ENCODE data around the gene USP13. TPM values are rescaled to one million over a fixed set of nuclear protein-coding genes. Genes with fewer than 3 reads are reported as not detected.
A peak's percentile ranks its signal among the peaks of the same experiment; 100 is the strongest.
"Not testable (repeated sequence)": the region's sequence is repeated elsewhere in the genome, so short reads cannot be mapped to it uniquely, and the experiment has no call there.

Gene USP13
- total RNA-seq, 2 donors from 2014 or later, result 75.9 to 89.7 TPM

GRCh38 chr3:179681492-179682263 is 28.8 kb downstream of the USP13 start:
- Histone ChIP-seq H3K4me1 (peaks cover 0 to 37% of the 10 kb centered on the region in 2 donors), H3K27ac (peak overlapping the region; percentile 58 to 68), H3K36me3 (no peaks in the 10 kb centered on the region), H3K27me3 (no peaks in the 10 kb centered on the region), H3K4me3 (peak overlapping the region in 1 of 2 donors; percentile 35), H3K9me3 (no peaks in the 10 kb centered on the region)
- no peak for DNase-seq (ENCODE audit: low spot score)
- no peak for TF ChIP-seq CTCF (IDR thresholded peaks at IDR 0.05)

GRCh38 chr3:179682426-179683080 is 29.7 kb downstream of the USP13 start:
- Histone ChIP-seq H3K27ac (peak overlapping the region in 1 of 2 donors; percentile 66), H3K4me1 (peaks cover 0 to 37% of the 10 kb centered on the region in 2 donors), H3K9me3 (no peaks in the 10 kb centered on the region), H3K27me3 (no peaks in the 10 kb centered on the region), H3K36me3 (no peaks in the 10 kb centered on the region), H3K4me3 (peak overlapping the region in 1 of 2 donors; percentile 35)
- TF ChIP-seq CTCF (IDR thresholded peaks at IDR 0.05), result no peak
- DNase-seq (ENCODE audit: low spot score), result no peak

GRCh38 chr3:179683286-179683685 is 30.4 kb downstream of the USP13 start:
- not testable (repeated sequence) for H3K4me3 ChIP-seq; H3K36me3 ChIP-seq; DNase-seq (ENCODE audit: low spot score); H3K9me3 ChIP-seq; H3K27me3 ChIP-seq
- Histone ChIP-seq H3K27ac (peak overlapping the region in 1 of 2 donors; percentile 66), H3K4me1 (peaks cover 0 to 37% of the 10 kb centered on the region in 2 donors)

GRCh38 chr3:179687967-179688535 is 35.2 kb downstream of the USP13 start:
- Histone ChIP-seq H3K36me3 (peaks cover 6% of the 10 kb centered on the region), H3K9me3 (no peaks in the 10 kb centered on the region), H3K27ac (no peak overlapping the region), H3K27me3 (no peaks in the 10 kb centered on the region), H3K4me1 (peaks cover 0 to 7% of the 10 kb centered on the region in 2 donors), H3K4me3 (no peak overlapping the region)
- no peak for TF ChIP-seq CTCF (IDR thresholded peaks at IDR 0.05)
- DNase-seq (ENCODE audit: low spot score), result no peak

- peaks cover 6% of the 10 kb centered on the region for H3K36me3 ChIP-seq
- no peak overlapping the region for H3K4me3 ChIP-seq
- no peak for TF ChIP-seq CTCF (IDR thresholded peaks at IDR 0.05)
- H3K27me3 ChIP-seq, result no peaks in the 10 kb centered on the region
- H3K4me1 ChIP-seq, result no peaks in the 10 kb centered on the region
- DNase-seq (ENCODE audit: low spot score), result no peak
- no peaks in the 10 kb centered on the region for H3K9me3 ChIP-seq
- H3K27ac ChIP-seq, result no peak overlapping the region
Measured at GRCh38 chr3:179688850-179689249, 36.0 kb downstream of the USP13 start.

GRCh38 chr3:179694731-179695130 is 41.9 kb downstream of the USP13 start:
- Histone ChIP-seq H3K4me1 (no peaks in the 10 kb centered on the region), H3K4me3 (no peak overlapping the region), H3K27me3 (no peaks in the 10 kb centered on the region), H3K36me3 (peaks cover 6% of the 10 kb centered on the region), H3K27ac (no peak overlapping the region), H3K9me3 (no peaks in the 10 kb centered on the region)
- no peak for TF ChIP-seq CTCF (IDR thresholded peaks at IDR 0.05)
- DNase-seq (ENCODE audit: low spot score), result no peak
